ENCODE results near the gene CGB2.
"Not testable (repeated sequence)": the region's sequence is repeated elsewhere in the genome, so short reads cannot be mapped to it uniquely, and the experiment has no call there.

Gene CGB2

GRCh38 chr19:49011194-49011593 is 20.5 kb upstream of the CGB2 start:
- no peak for DNase-seq

GRCh38 chr19:49014123-49014869 is 17.4 kb upstream of the CGB2 start:
- DNase-seq = no peak

- DNase-seq = no peak
Observed at GRCh38 chr19:49014870-49015255, 16.8 kb upstream of the CGB2 start.

- DNase-seq = no peak
Observed at GRCh38 chr19:49016067-49016839, 15.4 kb upstream of the CGB2 start.

GRCh38 chr19:49017041-49017665 is 14.5 kb upstream of the CGB2 start, which contains the start of gene LHB:
TSS of gene LHB (minus strand) at chr19:49017091. CDS start at chr19:49017081, 10 bp downstream.
- DNase-seq = no peak

- DNase-seq = peak; percentile 62
Observed at GRCh38 chr19:49017666-49018351, 13.9 kb upstream of the CGB2 start.

GRCh38 chr19:49018388-49019241 is 13.1 kb upstream of the CGB2 start:
- not testable (repeated sequence) for DNase-seq

GRCh38 chr19:49019242-49019932 is 12.3 kb upstream of the CGB2 start:
- peak; percentile 55 for DNase-seq

GRCh38 chr19:49020342-49020741 is 11.3 kb upstream of the CGB2 start:
- DNase-seq = no peak

- DNase-seq = no peak
Observed at GRCh38 chr19:49020931-49021895, 10.5 kb upstream of the CGB2 start.

GRCh38 chr19:49022116-49022515 is 9.6 kb upstream of the CGB2 start:
- no peak for DNase-seq

- not testable (repeated sequence) for DNase-seq
Observed at GRCh38 chr19:49024233-49024632, 7.5 kb upstream of the CGB2 start, which contains the start of gene CGB3. TSS of gene CGB3 (minus strand) at chr19:49024333. CDS start at chr19:49023971, 362 bp downstream.

GRCh38 chr19:49025088-49025487 is 6.6 kb upstream of the CGB2 start:
- DNase-seq = not testable (repeated sequence)

- DNase-seq = not testable (repeated sequence)
Observed at GRCh38 chr19:49025599-49025998, 6.1 kb upstream of the CGB2 start.

GRCh38 chr19:49028686-49029085 is 3.0 kb upstream of the CGB2 start:
- not testable (repeated sequence) for DNase-seq

GRCh38 chr19:49029749-49030148 is 1.9 kb upstream of the CGB2 start:
- not testable (repeated sequence) for DNase-seq

- DNase-seq = not testable (repeated sequence)
Observed at GRCh38 chr19:49030323-49030722, 1.4 kb upstream of the CGB2 start.

- DNase-seq = peak; percentile 50
Observed at GRCh38 chr19:49036815-49037214, 5.1 kb downstream of the CGB2 start, which contains the start of gene CGB1. TSS of gene CGB1 (minus strand) at chr19:49036895. CDS start at chr19:49036711, 184 bp downstream.

GRCh38 chr19:49038111-49038510 is 6.4 kb downstream of the CGB2 start:
- DNase-seq = not testable (repeated sequence)

Measured in stimulated activated CD4-positive, alpha-beta T cell treated with anti-CD3 and anti-CD28 coated beads, Interleukin-4, amount 100 ng/mL, for 24 hours (primary cell).